Occipital lobe (tissue), 2 donors: Measurements from ENCODE around the gene RNASEH2C. TPM values are rescaled to one million over a fixed set of nuclear protein-coding genes. Genes with fewer than 3 reads are reported as not detected.
"Not testable (repeated sequence)": the region's sequence is repeated elsewhere in the genome, so short reads cannot be mapped to it uniquely, and the experiment has no call there.

Experiments used
- DNase-seq: peaks from one replicate; lab custom pipeline; 2025; lab: John Stamatoyannopoulos, UW
- total RNA-seq: library from RNA; depleted of rRNA; stranded (reverse); fragments of >200 nt; gene quantifications from one replicate; pipeline ENCODE4 v1.2.3, GENCODE V29; 2014

Gene RNASEH2C
- total RNA-seq, 1 donor from 2014 or later: 9.4 TPM

DNA sequence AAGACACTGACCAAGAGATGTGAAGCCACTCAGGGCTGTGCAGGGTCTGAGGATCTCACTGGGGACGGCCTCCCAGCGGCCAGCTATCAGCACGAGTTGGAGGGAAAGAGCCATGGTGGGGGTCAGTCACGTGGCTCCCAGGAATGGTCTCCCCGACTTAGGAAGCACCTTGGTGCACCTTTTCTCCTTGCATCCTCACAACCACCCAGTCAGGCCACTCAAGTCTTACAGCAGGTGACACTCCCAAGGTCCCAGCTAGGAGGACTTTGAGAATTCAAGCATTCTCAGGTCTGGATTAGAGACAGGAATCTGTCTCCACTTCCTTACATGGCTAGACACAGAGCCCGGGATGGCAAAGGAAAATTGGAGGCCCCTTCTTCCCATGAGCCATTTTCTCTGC is 2.7 kb downstream of the RNASEH2C start:
- no peak for DNase-seq

DNA sequence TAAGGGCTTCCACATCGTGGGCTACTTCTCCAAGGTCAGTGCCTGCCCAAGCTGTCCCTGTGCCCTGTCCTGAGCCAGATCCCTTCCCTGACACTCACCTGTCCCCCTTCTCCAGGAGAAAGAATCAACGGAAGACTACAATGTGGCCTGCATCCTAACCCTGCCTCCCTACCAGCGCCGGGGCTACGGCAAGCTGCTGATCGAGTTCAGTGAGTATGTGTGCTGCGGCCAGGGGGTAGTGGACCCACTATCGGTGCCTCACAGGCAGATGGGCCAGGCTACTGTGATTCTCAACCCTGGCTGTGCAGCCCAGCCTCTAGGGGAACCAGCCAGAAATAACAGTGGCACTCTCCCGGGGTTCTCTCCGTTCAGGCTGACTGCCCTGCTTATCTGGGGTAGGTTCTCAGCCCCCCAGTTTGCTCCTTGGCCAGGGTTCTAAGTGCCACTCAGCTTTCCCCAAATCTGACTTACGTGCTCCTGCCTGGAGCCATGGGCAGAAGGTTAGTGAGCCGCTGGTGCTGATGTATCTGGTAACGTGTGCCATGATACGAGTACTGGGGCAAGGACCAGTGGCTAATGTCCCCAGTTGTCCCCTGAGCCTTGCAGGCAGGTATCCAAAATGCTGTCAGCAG is 3.7 kb downstream of the RNASEH2C start:
- DNase-seq: no peak

DNA sequence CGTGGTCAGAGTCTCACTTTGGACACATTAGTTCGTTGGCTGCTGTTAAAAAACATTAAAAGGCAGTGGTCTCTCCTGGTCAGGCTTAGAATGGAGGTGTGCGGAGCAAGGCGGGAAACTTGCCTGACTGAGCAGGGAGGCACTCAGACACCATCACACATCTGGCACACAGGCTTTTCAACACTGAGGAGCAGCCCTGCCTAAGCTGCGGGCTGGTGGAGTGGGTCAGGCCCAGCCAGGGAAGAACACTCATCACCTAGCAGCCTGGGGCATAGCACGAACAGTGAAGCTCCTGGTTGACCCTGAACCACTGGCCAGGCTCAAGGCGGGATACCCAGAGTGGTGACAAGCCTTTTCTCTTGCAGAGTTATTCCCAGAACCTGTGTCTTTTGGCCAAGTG is 4.3 kb downstream of the RNASEH2C start:
- DNase-seq: no peak

DNA sequence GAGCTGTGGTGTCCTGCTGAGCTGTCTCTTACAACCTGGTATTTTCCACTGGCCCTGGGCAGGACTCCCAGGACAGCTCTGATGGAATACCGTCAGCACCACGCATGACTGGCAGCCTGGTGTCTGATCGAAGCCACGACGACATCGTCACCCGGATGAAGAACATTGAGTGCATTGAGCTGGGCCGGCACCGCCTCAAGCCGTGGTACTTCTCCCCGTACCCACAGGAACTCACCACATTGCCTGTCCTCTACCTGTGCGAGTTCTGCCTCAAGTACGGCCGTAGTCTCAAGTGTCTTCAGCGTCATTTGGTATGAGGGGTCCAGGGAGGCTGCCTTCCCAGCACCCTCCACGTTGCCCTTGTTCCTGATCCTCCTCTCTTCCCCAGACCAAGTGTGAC is 6.2 kb downstream of the RNASEH2C start:
- no peak for DNase-seq

DNA sequence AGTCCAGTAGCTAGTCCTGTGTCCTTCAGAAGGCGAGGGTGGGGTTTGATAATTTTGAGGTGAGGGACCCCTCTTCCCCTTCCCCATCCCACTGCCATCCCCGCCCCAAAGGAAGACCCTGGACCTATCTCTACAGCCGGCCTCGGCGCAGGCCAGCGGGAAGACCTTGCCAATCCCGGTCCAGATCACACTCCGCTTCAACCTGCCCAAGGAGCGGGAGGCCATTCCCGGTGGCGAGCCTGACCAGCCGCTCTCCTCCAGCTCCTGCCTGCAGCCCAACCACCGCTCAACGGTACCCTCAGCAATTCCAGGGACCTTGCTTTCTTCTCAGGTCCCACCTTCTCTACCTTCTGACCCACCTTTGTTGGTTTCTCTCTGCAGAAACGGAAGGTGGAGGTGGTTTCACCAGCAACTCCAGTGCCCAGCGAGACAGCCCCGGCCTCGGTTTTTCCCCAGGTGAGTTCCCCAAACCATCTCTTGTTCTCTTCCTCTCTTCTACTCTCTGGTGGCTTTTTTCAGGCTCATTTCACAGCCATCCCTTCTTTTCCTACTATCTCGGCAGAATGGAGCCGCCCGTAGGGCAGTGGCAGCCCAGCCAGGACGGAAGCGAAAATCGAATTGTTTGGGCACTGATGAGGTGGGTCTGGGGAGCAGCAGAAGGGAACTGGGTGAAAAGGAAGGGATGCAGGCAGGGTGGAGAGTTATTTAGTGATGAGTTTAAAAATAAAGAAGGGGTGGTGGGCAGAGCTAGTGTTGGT is 7.2 kb downstream of the RNASEH2C start:
- DNase-seq: no peak

DNA sequence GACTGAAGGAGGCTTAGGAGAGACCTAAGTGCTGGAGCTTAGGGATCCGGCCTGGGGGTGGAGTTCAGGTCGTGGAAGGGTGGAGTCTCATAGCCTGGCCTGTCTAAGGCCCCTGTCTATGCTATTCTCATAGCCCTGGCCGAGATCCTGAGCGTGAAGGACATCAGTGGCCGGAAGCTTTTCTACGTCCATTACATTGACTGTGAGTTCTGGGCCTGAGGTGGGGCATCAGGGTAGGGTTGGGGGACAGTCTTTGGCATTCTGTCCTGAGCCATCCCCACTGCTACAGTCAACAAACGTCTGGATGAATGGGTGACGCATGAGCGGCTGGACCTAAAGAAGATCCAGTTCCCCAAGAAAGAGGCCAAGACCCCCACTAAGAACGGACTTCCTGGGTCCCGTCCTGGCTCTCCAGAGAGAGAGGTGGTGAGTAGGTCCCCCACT is 7.9 kb downstream of the RNASEH2C start:
- DNase-seq: no peak

DNA sequence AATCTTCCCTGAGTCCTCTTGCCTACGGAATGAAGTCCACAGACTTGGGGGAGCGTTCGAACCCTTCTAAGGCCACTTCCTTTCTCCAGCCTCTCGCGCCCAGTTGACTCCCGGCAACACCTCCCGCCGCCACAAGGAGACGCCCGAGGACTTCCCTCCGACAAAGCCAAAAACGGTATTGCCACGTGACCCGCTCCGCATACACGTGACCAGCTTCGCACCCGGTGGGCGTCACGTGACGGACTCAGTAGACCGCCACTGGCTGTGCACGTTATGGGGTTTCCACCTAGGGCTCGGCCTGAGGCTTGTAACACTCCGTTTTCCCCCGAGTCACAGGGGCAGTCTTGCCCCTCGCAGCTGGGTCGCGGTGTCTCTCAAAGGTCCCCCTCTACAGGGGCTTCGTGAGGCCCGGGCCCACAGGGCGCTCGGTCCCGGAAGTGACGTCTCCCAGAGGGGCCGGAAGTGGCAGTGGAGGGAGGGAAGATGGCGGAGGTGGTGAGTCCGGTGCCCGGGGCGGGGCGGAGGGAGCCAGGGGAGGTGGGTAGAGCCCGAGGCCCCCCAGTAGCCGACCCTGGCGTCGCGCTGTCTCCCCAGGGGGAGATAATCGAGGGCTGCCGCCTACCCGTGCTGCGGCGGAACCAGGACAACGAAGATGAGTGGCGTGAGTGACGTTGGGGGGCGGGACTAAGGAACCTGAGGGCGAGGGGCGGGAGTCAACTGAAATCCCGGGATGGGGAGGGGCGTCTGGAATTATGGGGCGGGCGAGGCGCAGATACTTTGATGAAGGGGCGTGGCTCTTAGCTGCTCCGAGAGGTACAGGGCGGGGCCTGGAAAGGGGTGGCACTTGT is 8.6 kb downstream of the RNASEH2C start, which contains the start of gene KAT5:
Gene KAT5 (plus strand): TSS at position 468 of the 848 bp plus-strand sequence. CDS start 16 bp downstream, at position 484.
- DNase-seq: peak; percentile 93

DNA sequence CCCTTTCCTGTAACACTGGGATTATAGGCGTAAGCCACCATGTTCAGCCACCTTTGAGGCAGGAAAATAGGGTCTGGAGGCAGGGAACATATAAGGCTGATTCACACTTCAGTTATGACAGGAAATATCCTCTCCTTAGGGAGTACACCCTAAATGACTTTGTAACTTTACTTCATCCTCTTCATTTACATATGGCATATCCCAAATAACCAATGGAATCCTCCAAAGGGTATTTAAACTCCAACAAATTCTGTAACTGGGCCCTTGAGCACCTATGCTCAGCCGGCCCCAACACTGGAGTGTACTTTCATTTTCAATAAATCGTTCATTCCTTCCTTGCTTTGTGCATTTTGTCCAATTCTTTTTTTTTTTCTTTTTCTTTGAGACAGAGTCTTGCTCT is 10.2 kb downstream of the RNASEH2C start:
- DNase-seq: no peak

DNA sequence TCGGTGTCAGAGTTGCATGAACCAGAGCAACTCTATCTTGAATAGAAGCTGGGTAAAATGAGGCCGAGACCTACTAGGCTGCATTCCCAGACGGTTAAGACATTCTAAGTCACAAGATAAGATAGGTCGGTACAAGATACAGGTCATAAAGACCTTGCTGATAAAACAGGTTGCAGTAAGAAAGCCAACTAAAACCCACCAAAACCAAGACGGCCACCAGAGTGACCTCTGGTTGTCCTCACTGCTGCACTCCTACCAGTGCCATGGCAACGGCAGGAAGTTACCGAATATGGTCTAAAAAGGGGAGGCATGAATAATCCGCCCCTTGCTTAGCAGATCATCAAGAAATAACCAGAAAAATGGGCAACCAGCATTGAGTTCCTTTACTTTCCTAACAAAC is 10.9 kb downstream of the RNASEH2C start:
- no peak for DNase-seq

DNA sequence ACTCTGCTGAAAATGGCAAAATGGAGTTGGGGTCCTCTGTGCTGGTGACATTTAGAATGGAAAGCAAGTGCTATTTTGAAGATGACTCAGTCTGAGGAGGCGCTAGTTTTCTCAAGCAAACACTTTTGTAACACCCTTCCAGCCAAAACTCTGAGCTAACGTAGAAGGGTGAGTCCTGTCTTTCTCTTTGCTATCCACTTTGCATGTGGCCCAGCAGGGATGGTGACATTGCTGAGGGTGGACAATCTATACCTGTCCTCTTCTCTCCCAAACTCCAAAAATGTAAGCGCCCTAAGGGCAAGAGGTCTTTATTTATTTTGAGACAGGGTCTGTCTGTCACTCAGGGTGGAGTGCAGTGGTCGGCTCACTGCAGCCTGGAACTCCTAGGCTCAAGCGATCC is 12.1 kb downstream of the RNASEH2C start:
- DNase-seq: no peak

DNA sequence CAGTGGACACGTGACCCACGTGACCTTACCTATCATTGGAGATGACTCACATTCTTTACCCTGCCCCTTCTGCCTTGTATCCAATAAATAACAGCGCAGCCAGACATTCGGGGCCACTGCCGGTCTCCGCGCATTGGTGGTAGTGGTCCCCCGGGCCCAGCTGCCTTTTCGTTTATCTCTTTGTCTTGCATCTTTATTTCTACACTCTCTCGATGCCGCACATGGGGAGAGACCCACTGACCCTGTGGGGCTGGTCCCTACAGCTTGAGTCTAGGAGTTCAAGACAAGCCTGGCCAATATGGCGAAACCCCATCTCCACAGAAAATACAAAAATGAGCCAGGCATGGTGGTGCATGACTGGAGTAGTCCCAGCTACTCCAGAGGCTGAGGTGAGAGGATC is 13.6 kb downstream of the RNASEH2C start:
- not testable (repeated sequence) for DNase-seq

DNA sequence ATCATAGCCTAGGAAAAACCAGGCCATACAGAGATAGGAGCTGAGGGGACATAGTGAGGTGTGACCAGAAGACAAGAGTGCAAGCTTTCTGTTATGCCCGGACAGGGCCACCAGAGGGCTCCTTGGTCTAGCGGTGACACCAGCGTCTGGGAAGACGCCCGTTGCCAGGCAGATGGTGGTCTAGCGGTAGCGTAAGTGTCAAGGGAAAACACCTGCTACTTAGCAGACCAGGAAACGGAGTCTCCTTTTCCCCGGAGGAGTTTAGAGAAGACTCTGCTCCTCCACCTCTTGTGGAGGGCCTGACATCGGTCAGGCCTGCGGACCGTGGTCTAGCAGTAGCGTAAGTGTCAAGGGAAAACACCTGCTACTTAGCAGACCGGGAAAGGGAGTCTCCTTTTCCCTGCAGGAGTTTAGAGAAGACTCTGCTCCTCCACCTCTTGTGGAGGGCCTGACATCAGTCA is 14.3 kb downstream of the RNASEH2C start:
- DNase-seq: peak; percentile 29

DNA sequence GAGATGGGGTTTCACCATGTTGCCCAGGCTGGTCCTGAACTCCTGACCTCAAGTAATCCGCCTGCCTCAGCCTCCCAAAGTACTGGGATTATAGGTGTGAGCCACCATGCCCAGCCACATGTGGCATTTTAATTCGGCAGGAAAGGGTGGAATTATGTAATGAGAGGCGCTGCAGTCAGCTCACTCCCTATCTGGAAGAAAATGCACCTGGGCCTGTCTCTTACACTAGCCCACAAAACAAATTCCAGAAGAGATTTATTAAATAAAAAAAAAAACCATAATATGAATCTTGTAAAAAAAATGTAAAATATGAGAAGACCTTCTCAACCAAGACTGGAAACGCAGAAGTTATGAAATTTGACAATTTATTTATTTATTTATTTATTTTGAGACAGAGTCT is 16.8 kb downstream of the RNASEH2C start:
- no peak for DNase-seq

DNA sequence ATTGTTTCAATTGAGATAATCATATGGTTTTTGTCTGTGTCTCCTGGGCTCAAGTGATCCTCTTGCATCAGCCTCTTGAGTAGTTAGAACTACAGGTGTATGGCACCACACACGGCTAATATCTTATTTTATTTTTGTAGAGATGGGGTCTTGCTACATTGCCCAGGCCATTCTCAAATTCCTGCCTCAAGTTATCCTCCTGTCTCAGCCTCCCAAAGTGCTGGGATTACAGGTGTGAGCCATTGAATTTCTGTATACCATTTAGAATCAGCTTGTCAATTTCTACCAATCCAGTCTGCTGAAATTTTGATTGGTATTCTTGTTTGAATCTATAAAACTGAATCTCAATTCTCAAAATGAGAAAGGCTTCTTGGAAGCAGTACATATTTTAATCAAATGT is 18.9 kb downstream of the RNASEH2C start:
- no peak for DNase-seq

DNA sequence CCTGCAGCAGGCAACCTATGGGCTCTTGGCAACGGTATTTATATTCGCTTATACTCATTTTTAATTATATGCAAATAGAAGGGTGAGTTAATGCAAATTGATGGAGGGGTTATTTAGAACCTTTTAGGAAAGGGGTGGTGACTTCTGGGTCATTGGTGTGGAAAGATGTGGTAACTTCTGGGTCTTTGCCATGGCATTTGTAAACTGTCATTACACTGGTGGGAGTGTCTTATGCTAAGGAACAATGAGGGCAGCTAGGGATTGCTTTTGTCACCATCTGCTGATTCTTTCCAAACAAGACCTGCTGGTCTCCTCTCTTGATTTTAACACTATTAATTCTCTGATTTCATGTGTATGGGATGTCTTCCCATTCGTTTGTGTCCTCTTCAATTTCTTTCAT is 20.2 kb downstream of the RNASEH2C start:
- DNase-seq: no peak

DNA sequence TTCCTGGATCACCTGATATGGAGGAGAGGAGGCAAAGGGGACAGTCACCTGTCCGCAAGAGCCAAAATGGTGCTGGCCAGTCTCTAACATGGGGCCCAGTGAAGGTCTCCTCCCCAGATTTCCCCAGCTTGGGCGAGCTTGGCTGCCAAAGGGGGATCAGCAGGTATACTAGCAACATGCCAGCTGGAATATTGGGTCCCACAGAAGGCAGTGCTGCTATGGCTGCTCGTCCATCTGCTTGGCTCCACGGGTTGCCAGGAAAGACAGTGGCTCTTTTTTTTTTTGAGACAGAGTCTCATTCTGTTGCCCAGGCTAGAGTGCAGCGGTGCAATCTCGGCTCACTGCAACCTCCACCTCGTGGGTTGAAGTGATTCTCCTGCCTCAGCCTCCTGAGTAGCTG is 21.3 kb downstream of the RNASEH2C start:
- DNase-seq: no peak

DNA sequence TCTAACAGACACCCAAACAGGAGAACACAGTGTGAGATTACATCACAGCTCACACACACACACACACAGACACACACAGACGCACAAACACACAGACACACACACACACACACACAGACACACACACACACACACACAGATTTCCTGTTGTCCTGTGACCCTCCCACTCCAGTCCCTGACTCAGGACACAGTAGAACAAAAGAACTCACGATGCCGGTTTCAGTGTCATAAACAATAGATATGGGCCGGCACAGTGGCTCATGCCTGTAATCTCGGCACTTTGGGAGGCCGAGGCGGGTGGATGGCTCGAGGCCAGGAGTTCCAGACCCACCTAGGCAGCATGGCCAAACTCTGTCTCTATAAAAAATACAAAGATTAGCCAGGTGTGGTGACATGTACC is 22.4 kb downstream of the RNASEH2C start:
- no peak for DNase-seq

DNA sequence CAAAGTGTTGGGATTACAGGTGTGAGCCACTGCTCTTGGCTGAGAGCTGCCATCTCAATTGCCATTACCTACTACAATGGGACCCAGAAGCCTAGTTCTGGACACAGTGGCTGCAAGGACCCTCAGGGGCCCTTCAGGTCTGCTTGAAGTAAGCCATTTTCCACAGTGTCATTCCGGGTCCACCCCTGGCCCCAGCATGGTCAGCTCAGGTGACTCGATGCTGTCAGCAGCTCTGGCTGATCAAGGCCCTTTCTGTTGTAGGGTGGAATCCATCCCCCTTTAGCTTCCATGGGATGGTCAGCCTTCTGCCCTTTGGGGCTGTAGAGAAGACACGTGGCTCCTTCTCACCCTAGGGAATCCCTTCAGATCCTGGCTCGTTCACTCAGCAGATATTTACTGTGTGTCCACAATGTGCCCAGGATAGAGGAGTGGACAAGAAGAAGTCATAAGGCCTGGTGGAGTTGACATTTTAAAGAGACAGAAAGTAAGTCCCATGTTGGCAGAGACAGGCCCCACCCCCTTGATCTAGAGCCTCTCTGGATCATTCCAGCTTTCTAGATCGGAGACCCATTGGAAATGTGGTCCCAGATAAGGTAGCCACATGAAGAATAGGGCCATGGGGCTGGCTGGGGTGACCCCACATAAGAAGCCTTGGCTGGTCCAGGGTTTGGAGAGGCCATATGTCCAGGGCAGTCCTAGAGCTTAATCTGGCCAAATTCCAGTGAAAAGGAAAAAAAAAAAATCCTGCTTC is 23.6 kb downstream of the RNASEH2C start:
- no peak for DNase-seq

DNA sequence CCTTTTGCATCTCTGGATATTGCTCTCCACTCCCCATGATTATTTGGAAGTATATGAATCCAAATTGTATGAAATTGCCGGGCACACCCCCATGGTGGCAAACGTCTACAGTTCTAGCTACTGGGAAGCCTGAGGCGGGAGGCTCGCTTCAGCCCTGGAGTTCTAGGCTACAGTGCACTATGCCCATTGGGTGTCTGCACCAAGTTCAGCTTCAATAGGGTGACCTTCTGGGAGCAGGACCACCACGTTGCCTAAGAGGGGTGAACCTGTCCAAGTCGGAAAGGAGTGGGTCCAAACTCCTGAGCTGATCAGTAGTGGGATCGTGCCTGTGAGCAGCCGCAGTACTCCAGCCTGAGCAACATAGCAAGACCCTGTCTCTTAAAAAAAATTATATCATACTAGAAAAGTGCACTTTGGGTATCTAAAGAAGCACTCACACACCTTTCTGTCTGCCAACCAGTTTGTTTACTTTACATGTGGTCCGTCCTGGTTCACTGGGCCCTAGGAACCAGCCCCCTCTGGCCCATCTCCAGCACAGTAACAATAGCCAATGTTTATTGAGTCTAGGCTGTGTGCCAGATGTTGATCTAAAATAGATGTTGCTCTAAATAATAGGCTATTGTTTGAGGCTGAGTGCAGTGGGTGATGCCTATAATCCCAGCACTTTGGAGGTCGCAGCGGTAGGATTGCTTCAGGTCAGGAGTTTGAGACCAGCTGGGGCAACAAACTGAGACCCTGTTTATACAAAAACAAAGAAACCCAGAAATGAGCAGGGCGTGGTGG is 24.9 kb downstream of the RNASEH2C start:
- DNase-seq: no peak

DNA sequence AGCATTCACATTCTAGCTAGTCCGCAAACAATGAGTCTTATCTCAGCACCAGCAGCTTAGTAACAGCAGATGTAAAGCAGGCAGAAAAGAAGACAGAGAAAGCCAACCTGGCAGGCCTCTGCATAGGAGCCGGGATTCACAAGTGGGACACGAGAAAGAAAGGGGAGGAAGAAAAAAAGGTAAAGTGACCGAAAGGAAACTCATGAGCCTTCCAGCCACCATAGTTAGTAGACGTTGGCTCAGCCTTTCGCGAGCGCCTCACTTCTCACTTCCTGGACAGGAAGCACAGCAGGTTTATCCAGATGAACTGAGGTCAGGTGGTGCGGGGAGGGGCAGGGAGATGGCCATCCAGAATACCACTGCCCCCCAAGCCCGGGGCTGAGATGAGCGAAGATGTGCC is 28.2 kb downstream of the RNASEH2C start:
- no peak for DNase-seq

DNA sequence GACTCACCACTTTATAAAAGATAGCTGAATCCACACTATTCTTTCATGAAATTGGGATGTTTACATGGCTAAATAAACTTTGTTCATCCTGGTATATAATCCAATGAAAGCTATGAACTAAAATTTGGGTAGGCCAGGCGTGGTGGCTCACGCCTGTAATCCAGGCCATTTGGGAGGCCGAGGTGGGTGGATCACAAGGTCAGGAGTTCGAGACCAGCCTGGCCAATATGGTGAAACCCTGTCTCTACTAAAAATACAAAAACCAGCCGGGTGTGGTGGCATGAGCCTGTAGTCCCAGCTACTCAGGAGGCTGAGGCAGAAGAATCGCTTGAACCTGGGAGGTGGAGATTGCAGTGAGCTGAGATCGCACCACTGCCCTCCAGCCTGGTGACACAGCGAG is 28.8 kb downstream of the RNASEH2C start:
- not testable (repeated sequence) for DNase-seq
